OCI-LY7 (cell line): ENCODE results near the gene KXD1. TPM values are rescaled to one million over a fixed set of nuclear protein-coding genes. Genes with fewer than 3 reads are reported as not detected.
A peak's percentile ranks its signal among the peaks of the same experiment; 100 is the strongest.

Source experiments
- BruUV-seq: library from RNA; stranded (reverse); fragments of 400-500 nt; replicated peaks from 2 replicates; lab custom pipeline; 2021; lab: Mats Ljungman, UMichigan
- CTCF ChIA-PET: fragments of 300-600 bp; sonication (Branson Sonifier 250); formaldehyde crosslinking; loops from one replicate; lab custom pipeline; 2022; ENCODE audit warnings: antibody characterized with exemption; ENCODE audit not compliant: unreplicated experiment; lab: Charles Lee
- POLR2A ChIA-PET: fragments of 300-600 bp; sonication (Branson Sonifier 250); formaldehyde crosslinking; loops from one replicate; lab custom pipeline; 2022; ENCODE audit warnings: antibody characterized with exemption; lab: Charles Lee
- DNase-seq: peaks from one replicate; pipeline ENCODE4 v3.0.0-alpha.2; 2015; ENCODE audit warnings: low spot score
- H2AFZ ChIP-seq: fragments of 200-600 bp; sonication (generic), shearing (Covaris generic); 2 replicates; pipeline ENCODE4 v1.6.1; 2014; ENCODE audit warnings: mild to moderate bottlenecking, antibody characterized with exemption, low read length, moderate library complexity
- H3K27ac ChIP-seq: fragments of 200-600 bp; sonication (generic); 2 replicates; pipeline ENCODE4 v1.5.1; 2014; ENCODE audit warnings: mixed run types, low read depth, mild to moderate bottlenecking, moderate library complexity, low read length, inconsistent platforms; ENCODE audit not compliant: poor library complexity, severe bottlenecking
- H3K36me3 ChIP-seq: fragments of 200-600 bp; sonication (generic); 2 replicates; pipeline ENCODE4 v1.6.1; 2014; ENCODE audit warnings: mild to moderate bottlenecking, antibody characterized with exemption, low read length, moderate library complexity, mixed read lengths; ENCODE audit not compliant: insufficient read depth
- H3K4me1 ChIP-seq: fragments of 200-600 bp; sonication (generic); 2 replicates; pipeline ENCODE4 v1.5.1; 2014; ENCODE audit warnings: mild to moderate bottlenecking, low read length; ENCODE audit not compliant: insufficient read depth, poor library complexity, severe bottlenecking
- H3K4me2 ChIP-seq: fragments of 200-600 bp; sonication (generic); 2 replicates; pipeline ENCODE4 v1.6.1; 2014; ENCODE audit warnings: mild to moderate bottlenecking, low read length
- H3K4me3 ChIP-seq: fragments of 200-600 bp; sonication (generic); 2 replicates; pipeline ENCODE4 v1.5.1; 2014; ENCODE audit warnings: mild to moderate bottlenecking, low read depth, low read length; ENCODE audit not compliant: poor library complexity, severe bottlenecking
- H3K79me2 ChIP-seq: fragments of 200-600 bp; sonication (generic); 2 replicates; pipeline ENCODE4 v1.6.1; 2016; ENCODE audit warnings: low read depth, mild to moderate bottlenecking, low read length, moderate library complexity, mixed read lengths; ENCODE audit not compliant: insufficient read depth
- H3K9me2 ChIP-seq: fragments of 200-600 bp; sonication (generic); 2 replicates; pipeline ENCODE4 v1.6.1; 2016; ENCODE audit warnings: mild to moderate bottlenecking, low read length, mixed read lengths; ENCODE audit not compliant: insufficient read depth
- H3K9me3 ChIP-seq: fragments of 200-600 bp; sonication (generic); 2 replicates; pipeline ENCODE4 v1.6.1; 2014; ENCODE audit warnings: mild to moderate bottlenecking, mixed run types, low read length, mixed read lengths
- H4K20me1 ChIP-seq: fragments of 200-600 bp; sonication (generic); 2 replicates; pipeline ENCODE4 v1.6.1; 2014; ENCODE audit warnings: mild to moderate bottlenecking, antibody characterized with exemption, low read length, moderate library complexity, mixed read lengths; ENCODE audit not compliant: insufficient read depth
- EZH2phosphoT487 ChIP-seq: fragments of 200-600 bp; sonication (generic); IDR thresholded peaks from 2 replicates; pipeline ENCODE4 v1.6.1; 2018; ENCODE audit warnings: low read depth, borderline replicate concordance, mild to moderate bottlenecking, mixed run types, antibody characterized with exemption, low read length, moderate library complexity, mixed read lengths
- intact Hi-C: fragments of 100-400 bp; cut with micrococcal nuclease; formaldehyde crosslinking; loops from one replicate; pipeline ENCODE4 v1.10.0; 2022; ENCODE audit not compliant: unreplicated experiment
- total RNA-seq, 2 experiments: library from RNA; depleted of rRNA in 1 of 2; stranded (reverse); fragments of >200 nt in 1 of 2; shearing (Covaris generic) in 1 of 2; gene quantifications; 2 replicates each; pipeline ENCODE4 v1.2.3, GENCODE V29; 2014 to 2022
- TF ChIP-seq, protein P1 (sequence below): fragments of 200-600 bp; sonication (generic); conservative IDR thresholded peaks from 2 replicates; pipeline ENCODE4 v1.5.1; 2014; ENCODE audit warnings: mild to moderate bottlenecking, antibody characterized with exemption, low read length, moderate library complexity, mixed read lengths

Gene KXD1
- total RNA-seq, 2 experiments from 2014 or later, result 96.7 to 99.8 TPM

DNA sequence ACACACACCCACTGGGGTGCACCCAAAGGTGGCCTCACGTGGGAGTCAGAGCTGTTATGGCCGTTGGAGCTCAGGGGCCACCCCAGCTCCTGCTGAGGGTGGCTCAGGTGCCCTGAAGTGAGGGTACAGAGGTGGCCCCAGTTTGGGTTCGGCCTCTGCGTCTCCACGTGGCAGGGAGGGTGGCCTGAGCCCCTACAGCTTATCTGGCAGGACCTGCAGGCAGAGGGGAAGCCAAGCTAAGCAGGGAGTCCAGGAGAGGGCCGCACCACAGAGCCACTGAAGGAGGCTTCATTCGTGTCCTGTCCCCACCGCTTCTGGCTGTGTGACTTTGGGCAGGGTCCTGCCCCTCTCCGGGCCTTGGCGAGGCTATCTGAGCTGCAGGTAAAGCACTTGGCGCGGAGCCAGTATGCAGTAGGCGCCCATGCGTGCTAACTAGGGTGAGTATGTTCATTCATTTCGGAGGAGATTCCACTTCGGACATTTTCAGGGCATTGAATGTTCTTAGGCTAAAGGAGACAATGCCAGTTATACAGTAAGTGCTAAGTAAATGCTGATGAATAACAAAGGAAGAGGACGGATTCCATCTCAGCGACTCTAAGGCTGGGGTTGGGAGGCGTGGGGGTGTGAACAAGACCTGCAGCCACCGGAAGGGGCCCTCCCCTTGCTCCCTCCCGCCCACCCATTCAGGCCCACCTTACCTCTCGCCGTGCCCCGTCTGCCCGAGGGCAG lies 35.9 kb downstream of the KXD1 start:
- H3K4me2 ChIP-seq, result peak overlapping the region; percentile 80

DNA sequence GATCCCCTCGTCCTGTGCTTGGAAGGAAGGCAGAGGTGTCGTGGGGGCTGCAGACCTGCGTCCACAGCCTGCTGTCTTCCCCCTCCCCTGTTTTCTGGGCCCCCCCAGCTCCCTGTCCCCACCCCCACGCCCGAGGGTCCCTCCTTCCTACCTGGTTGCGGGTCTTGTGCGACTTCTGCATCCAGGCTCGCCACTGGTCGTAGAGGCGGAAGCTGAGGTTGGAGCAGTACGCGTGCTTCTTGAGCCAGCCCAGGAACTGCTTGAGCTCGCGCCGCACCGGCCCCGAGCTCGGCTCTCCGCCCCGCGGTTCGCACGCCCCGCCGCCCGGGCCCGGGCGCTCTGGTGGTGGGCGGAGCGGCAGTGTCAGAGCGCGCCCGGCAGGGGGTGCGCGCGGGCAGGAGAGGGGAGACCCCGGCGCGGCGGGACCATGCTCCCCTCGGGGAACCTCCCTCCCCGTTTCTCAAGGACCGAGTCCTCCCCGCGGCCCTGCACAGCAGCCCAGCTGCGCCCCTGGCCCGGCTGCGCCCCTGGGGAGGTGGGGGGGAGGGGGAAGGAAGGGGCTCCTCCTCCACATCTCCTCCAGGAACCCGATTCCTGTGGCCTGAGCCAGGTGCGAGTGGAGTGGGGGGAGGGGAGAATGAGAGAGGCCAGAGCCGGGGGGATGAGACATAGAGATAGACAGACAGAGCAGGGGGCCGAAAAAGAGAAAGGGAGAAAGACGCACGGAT lies 36.6 kb downstream of the KXD1 start:
- Histone ChIP-seq H3K9me3 (no peaks in the 10 kb centered on the region), H3K4me2 (peak overlapping the region; percentile 80), H3K27ac (peak overlapping the region; percentile 31), H4K20me1 (no peaks in the 10 kb centered on the region), H3K4me3 (peak overlapping the region; percentile 62), H3K9me2 (no peaks in the 10 kb centered on the region), H3K4me1 (peaks cover 32% of the 10 kb centered on the region), H3K79me2 (peaks cover 10% of the 10 kb centered on the region), H3K36me3 (peaks cover 17% of the 10 kb centered on the region; the same call in 1 of the 2 replicates), H2AFZ (peak overlapping the region; percentile 25; the same call in 1 of the 2 replicates)
- CTCF ChIA-PET, result interaction anchor here (0.5 to 1.4 kb wide), 7 partner anchors 30 to 594 kb away, joined by 3 to 10 read pairs (median 5); no protein-coding TSS in a partner anchor
- TF ChIP-seq, protein P1, sequence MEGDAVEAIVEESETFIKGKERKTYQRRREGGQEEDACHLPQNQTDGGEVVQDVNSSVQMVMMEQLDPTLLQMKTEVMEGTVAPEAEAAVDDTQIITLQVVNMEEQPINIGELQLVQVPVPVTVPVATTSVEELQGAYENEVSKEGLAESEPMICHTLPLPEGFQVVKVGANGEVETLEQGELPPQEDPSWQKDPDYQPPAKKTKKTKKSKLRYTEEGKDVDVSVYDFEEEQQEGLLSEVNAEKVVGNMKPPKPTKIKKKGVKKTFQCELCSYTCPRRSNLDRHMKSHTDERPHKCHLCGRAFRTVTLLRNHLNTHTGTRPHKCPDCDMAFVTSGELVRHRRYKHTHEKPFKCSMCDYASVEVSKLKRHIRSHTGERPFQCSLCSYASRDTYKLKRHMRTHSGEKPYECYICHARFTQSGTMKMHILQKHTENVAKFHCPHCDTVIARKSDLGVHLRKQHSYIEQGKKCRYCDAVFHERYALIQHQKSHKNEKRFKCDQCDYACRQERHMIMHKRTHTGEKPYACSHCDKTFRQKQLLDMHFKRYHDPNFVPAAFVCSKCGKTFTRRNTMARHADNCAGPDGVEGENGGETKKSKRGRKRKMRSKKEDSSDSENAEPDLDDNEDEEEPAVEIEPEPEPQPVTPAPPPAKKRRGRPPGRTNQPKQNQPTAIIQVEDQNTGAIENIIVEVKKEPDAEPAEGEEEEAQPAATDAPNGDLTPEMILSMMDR, result peak; percentile 89
- TF ChIP-seq EZH2phosphoT487, result no peak
- intact Hi-C loops, result loop anchor here (1.0 to 2.0 kb wide), 2 partner anchors 79 to 253 kb away; no protein-coding TSS in a partner anchor
- no TSS peak for BruUV-seq
- peak; percentile 89 for DNase-seq
- POLR2A ChIA-PET, result interaction anchor here (0.6 to 0.9 kb wide), 4 partner anchors 19 to 560 kb away, joined by 3 to 5 read pairs (median 4); no protein-coding TSS in a partner anchor

More for the DNA sequence above, 35.9 kb downstream of the KXD1 start:
- POLR2A ChIA-PET, result interaction anchor here (0.6 to 1.1 kb wide), 3 partner anchors 48 to 561 kb away, joined by 3 to 5 read pairs (median 3); no protein-coding TSS in a partner anchor
- Histone ChIP-seq H3K36me3 (peaks cover 17% of the 10 kb centered on the region; the same call in 1 of the 2 replicates), H3K9me3 (no peaks in the 10 kb centered on the region), H3K9me2 (no peaks in the 10 kb centered on the region), H3K4me3 (peak overlapping the region; percentile 62), H3K27ac (peak overlapping the region; percentile 31), H3K79me2 (peaks cover 10% of the 10 kb centered on the region), H2AFZ (no peak overlapping the region), H4K20me1 (no peaks in the 10 kb centered on the region), H3K4me1 (peaks cover 32% of the 10 kb centered on the region)
- intact Hi-C loops, result loop anchor here (1.0 to 2.0 kb wide), 2 partner anchors 79 to 254 kb away; no protein-coding TSS in a partner anchor
- DNase-seq, result peak; percentile 39
- TF ChIP-seq EZH2phosphoT487, result no peak
- TF ChIP-seq, protein P1, result no peak
- no TSS peak for BruUV-seq
- CTCF ChIA-PET, result interaction anchor here (0.5 to 1.4 kb wide), 5 partner anchors 29 to 593 kb away, joined by 3 to 10 read pairs (median 5); no protein-coding TSS in a partner anchor
